NCI-H187 treated with DMSO at 0.1 percent for 48 hours (cell line): Measurements from ENCODE around the gene CD44.
A peak's percentile ranks its signal among the peaks of the same experiment; 100 is the strongest.
"Not testable (repeated sequence)": the region's sequence is repeated elsewhere in the genome, so short reads cannot be mapped to it uniquely, and the experiment has no call there.

Experiments used
- DNase-seq: peaks from one replicate; lab custom pipeline; 2025; lab: John Stamatoyannopoulos, UW

CD44 gene

GRCh38 chr11:35214226-35214770, 75.3 kb downstream of the CD44 start:
- DNase-seq = no peak

DNA sequence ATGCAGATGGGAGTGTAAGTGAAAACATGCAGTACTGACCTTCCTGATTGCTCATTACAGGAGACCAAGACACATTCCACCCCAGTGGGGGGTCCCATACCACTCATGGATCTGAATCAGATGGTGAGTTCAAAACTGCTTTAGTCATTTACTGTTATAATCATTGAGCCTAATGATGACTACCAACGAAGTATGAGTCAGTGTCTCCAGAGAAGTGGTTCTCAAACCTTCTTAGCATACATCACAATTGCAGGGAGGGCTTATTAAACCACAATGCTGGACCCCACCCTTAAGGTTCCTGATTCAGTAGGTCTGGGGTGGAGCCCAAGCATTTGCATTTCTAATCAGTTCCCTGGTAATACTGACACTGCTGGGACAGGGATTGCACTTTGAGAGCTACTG, 75.8 kb downstream of the CD44 start:
- no peak for DNase-seq

DNA sequence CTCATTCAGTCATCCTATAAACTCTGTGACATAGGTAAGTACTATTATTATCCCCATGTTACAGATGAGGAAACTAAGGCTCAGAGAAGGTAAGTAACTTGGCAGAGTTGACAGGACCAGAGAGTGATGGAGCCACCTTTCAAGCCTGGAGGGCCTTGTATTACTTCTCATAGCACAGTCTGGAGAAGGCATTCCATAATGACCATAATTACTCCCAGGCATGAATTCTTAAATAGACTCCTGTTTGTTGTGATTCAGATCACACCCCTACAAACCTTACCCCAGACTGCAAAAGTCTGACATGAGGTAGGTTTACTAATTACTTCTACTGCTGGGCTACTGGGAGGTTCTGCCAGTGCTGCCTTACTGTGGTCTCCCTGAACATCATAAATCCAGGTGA, 77.0 kb downstream of the CD44 start:
- DNase-seq = no peak

DNA sequence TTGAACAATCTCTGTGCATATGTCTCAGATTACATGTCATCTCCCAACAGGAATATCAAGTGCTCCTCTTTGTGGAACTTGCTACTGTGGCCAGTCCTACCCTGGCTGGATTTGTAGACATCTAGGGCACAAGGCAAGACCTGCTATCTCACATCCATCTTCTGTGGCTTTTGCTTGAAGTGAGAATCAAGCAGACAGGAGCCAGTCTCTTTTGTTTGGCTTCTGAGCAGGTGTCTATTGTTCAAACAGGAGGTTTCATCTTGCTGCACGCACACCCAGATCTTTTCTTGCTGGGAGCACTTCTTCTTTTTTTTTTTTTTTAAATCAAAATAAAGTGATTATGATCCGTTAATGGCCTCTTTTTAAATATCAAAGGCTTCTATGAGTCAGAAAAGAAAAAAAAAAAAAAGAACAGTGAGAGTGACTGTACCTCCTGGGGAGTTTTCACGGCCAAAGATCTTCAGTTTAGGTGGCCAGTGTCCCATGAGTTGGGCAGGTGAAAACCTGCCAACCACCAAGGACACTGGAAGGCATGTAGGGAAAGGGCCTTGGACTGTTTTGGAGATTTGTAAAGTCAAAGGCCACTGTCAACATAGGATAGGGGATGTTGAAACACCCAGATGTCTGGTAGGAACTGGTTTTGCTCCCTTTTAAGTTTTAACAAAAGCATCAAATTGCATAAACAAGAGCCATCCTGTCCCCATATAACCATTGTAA, 78.1 kb downstream of the CD44 start:
- peak; percentile 55 for DNase-seq

DNA sequence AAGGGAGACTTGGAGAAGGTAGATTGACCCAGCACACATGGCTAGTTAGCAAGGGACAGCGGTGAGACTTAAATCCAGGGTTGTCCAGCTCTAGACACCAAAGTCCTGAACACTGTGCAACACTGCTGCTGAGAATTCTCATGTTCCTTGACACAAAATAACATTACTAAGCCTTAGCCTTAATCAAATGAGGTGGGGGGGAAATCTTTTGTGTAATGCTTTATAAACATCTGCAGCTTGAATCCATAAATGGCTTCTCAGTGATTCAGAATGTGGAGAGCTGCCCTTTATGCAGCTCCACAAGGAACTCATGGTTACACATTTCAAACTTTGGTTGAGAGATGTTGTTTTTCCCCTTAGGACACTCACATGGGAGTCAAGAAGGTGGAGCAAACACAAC, 80.0 kb downstream of the CD44 start:
- DNase-seq = no peak

DNA sequence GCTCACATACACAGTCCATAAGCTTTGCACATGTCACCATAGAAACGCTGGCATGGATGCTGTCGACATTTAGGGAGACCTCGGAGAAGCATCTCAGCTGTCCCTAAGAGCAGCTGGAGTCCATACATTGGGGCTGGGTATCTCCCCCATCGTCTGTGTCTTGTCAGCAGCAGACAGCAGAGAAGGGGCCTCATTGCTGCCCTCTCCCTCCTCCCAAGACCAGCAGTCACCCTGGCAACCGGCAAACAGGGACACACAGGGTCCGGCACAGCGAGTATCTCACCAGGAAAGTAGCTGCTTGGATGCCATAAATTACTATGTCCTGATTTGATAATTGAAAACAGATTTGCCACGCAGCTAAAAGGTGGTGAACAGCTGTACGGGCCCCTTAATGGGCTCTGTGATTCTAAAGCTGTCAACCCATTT, 84.4 kb downstream of the CD44 start:
- DNase-seq = no peak

- no peak for DNase-seq
Measured at GRCh38 chr11:35223991-35224390, 85.0 kb downstream of the CD44 start.

DNA sequence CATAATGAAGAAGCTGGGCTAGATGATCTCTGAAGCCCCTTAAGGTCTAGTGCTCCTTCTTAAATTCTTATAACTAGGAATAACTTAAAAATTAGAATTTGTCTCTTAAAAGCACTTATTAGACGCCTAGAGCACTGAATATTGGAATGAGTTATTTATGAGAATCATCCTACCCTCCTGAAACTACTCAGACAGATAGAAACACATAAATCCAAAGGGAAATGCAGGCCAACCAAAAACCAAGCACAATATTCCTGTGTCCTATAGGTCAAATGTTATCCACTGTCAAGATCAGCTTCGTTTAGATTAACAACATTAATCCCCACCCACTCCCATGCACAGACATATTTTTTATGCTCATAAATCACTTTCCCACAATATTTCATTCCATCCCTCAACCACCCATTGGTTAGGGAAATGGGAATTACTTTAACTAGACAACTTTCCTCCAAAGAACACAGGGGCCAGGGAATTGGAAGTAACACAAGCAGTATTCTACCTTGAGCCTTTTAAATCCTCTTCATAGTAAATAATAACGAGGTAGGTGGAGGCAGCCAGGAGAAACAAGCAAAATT, 87.1 kb downstream of the CD44 start:
- no peak for DNase-seq

GRCh38 chr11:35226756-35227155, 87.8 kb downstream of the CD44 start:
- DNase-seq = not testable (repeated sequence)

GRCh38 chr11:35227576-35228327, 88.8 kb downstream of the CD44 start:
- DNase-seq = no peak

DNA sequence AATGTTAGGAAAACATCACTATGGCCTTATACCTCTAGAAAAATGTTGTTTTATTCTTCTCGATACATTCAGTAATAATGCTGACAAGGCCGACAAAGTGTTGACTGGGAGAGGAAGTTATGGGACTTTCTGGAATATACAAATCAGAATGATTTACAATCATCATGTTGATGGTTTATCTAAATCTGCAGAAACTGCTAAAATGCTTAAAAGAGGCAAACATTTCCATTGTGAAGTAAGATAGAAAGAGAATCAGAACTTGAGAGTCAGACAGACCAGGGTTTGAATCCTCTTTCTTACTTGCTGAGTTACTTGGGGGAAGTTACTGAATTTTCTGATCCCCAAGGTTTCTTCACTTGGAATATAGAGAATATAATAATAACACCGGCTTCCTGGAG, 89.4 kb downstream of the CD44 start:
- DNase-seq = no peak

- DNase-seq = no peak
Measured at GRCh38 chr11:35230388-35230787, 91.4 kb downstream of the CD44 start.

GRCh38 chr11:35231076-35231860, 92.3 kb downstream of the CD44 start:
- DNase-seq = no peak

DNA sequence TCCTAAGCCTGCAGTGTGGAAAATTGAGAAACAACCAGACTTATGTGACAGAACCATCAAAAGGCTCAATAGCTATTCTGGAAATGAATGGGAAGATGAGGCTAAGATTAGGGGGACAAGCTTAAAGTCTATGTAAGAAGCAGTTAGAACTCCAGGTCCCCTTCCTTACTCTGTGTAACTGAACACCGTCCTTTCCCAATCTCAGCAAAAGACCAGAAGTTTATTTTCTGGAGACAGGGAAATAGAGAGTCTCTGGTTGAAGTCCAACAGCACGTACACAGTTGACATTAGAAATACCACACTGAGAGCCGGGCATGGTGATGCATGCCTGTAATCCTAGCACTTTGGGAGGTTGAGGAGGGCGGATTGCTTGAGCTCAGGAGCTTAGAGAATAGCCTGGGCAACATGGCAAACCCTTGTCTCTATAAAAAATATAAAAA, 93.9 kb downstream of the CD44 start:
- no peak for DNase-seq

DNA sequence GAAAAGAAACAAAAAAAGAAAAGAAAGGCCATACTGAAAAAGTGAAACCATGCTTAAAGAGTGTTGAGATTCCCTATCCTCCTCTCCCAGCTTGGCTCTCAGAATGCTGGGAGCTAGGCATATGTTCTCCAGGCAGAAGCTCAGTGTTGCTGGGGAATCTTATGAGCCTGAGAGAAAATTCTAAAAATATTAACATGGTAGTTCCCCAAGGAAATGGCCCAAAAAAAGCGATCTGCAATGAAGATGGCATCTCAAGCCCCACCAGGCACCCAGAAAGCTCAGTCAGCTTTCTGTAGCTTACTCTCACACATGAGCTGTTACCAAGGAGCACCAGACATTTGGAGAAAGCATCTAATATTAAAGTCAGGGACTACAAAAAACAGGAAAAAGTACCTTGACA, 94.5 kb downstream of the CD44 start:
- DNase-seq = no peak

- no peak for DNase-seq
Measured at GRCh38 chr11:35234460-35235156, 95.6 kb downstream of the CD44 start.

- no peak for DNase-seq
Measured at GRCh38 chr11:35235157-35235468, 96.1 kb downstream of the CD44 start.

- DNase-seq = no peak
Measured at GRCh38 chr11:35235498-35235897, 96.5 kb downstream of the CD44 start.

DNA sequence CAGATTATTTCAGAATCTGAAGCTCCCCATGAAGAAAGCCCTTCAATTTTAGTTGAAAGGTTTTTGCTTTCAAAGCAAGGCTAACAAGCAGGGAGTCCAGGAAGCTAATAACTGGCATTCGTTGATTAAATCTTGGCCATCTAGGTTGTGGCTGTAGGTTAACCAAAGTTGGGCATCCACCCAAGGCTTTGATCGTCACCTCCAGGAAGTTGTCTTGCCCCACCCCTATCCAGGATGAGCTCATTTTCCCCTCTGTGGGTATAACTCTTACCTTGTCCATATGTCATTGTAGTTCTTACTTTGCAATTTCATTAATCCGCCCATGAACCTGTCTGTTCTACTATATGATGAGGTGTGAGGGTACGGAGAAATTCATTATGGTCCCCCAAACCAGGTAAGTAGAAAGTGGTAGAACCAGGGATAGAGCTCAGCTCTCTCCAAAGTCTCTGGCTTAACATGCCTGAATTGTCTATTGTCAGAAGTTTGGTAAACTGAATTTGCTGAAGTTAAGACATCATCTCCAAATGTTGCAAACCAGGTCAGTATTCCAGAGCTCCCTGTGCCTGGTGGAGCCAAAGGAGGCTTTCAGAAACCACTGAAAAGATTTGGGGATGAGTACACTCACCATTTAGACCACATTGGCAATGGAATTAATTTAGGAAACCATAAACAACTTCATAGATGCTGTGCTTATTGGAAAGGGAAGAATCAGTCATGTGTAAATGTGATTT, 97.1 kb downstream of the CD44 start:
- DNase-seq = no peak

DNA sequence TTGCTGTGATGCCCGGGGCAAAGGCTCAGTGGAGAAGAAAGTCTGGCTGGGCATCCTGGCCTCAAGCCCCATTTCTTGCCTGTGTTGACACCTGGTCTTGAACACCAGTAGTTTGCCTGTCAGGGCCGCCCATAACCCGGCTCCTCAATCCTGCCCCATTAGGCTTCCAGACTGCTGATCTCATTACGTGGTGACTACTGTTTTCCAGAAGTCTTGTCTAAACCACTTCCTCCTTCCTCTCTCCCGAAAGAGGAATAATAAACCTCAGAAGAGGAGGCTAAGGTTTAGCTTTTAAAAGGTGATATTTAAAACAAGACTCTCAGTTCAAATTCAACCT, 97.7 kb downstream of the CD44 start:
- DNase-seq = no peak

DNA sequence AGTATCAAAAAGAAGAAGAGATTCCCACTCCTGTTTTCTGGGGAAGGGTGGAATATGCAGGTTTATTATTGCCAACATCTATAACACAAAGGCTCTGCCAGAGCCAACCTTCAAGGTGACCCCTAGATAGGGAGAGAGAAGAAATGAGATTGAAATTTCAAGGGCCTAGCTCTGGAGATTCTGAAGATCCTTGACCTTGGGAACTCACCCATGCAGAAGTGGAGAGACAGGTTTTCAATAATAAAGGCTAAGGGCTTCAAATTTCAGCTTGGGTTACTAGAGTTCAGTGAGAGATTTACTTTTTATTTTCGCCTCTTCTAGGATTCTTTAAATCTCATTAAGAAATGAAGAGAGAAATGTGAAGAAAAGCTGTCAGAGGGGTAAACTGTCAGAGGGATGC, 98.4 kb downstream of the CD44 start:
- peak; percentile 20 for DNase-seq
